ENCODE data around the gene ETV3. TPM values are rescaled to one million over a fixed set of nuclear protein-coding genes. Genes with fewer than 3 reads are reported as not detected.

ETV3 gene
- total and polyA plus RNA-seq, 2 of the 13 experiments (the other 11 are each of a cell fraction or from before 2014, with no cell fraction given): 4.2 to 5.8 TPM

DNA sequence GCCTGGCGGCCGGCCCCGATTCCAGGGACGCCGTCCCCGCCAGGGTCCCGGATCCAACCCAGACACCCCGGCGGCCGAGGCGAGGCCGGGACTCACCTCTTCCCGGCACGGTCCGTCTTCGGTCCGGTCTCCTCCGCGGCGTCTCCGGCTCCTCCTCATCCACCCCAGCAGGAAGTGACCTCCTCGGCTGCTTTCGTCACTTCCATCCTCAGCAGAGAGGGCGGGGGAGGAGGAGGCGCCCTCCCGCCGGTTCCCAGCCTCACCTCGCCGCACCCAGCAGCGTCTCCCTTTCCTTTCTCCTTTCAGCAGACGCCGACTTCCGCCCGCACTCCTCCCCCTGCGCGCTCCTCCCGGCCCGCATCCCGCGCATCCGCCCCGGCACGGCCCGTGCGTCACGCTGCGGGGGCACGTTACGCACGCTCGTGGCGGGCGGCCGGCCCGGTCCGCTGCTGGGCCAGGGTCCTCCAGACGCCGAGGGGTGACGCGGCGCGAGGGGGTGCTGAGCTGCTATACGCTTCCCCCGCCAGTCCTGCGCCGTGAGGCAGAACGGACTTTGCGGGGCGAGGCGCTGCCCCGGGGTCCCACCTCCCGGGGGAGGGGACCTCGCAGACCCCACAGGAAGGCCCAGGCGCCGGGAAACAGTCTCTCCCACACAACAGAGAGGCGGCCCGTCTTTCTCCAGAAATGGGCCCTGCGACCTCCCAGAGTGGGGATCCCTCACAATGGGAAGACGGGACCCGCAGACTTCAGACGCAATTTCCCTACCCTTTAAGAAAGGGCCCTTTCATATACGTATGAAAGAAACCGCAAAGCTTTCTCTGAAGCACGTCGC, at the start of gene ETV3 (continued):
- TF ChIP-seq ZFAT (CRISPR knock-in tag; conservative IDR thresholded peaks at IDR 0.05) (no peak), PLRG1 (conservative IDR thresholded peaks at IDR 0.05) (no peak), NAIF1 (CRISPR knock-in tag; IDR thresholded peaks at IDR 0.05; ENCODE audit: borderline replicate concordance) (no peak), ZNF614 (CRISPR knock-in tag; IDR thresholded peaks at IDR 0.05; ENCODE audit: borderline replicate concordance) (no peak; the same call in 1 of the 2 replicates), CEBPG (CRISPR knock-in tag; IDR thresholded peaks at IDR 0.05) (no peak), NFRKB (IDR thresholded peaks at IDR 0.05) (no peak), NR2F2 (IDR thresholded peaks at IDR 0.05; ENCODE audit: borderline replicate concordance, low read depth) (peak; percentile 4; the same call in 1 of the 2 replicates), ZNF296 (CRISPR knock-in tag; conservative IDR thresholded peaks at IDR 0.05) (0 out of 2 replicates have a peak, but pooled peaks have one; percentile 41), FOSL1 (CRISPR knock-in tag; IDR thresholded peaks at IDR 0.05; ENCODE audit: borderline replicate concordance) (no peak), RELA (CRISPR knock-in tag; IDR thresholded peaks at IDR 0.05) (no peak), ZNF546 (CRISPR knock-in tag; conservative IDR thresholded peaks at IDR 0.05) (peak; percentile 96), TOE1 (CRISPR knock-in tag; IDR thresholded peaks at IDR 0.05) (no peak), SALL1 (CRISPR knock-in tag; IDR thresholded peaks at IDR 0.05) (peak; percentile 81), NFIB (CRISPR knock-in tag; IDR thresholded peaks at IDR 0.05; ENCODE audit: borderline replicate concordance) (no peak), ZBTB8A (CRISPR knock-in tag; IDR thresholded peaks at IDR 0.05; ENCODE audit: borderline replicate concordance, low read depth) (no peak)
- TF ChIP-seq, protein P1, sequence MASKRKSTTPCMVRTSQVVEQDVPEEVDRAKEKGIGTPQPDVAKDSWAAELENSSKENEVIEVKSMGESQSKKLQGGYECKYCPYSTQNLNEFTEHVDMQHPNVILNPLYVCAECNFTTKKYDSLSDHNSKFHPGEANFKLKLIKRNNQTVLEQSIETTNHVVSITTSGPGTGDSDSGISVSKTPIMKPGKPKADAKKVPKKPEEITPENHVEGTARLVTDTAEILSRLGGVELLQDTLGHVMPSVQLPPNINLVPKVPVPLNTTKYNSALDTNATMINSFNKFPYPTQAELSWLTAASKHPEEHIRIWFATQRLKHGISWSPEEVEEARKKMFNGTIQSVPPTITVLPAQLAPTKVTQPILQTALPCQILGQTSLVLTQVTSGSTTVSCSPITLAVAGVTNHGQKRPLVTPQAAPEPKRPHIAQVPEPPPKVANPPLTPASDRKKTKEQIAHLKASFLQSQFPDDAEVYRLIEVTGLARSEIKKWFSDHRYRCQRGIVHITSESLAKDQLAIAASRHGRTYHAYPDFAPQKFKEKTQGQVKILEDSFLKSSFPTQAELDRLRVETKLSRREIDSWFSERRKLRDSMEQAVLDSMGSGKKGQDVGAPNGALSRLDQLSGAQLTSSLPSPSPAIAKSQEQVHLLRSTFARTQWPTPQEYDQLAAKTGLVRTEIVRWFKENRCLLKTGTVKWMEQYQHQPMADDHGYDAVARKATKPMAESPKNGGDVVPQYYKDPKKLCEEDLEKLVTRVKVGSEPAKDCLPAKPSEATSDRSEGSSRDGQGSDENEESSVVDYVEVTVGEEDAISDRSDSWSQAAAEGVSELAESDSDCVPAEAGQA (IDR thresholded peaks at IDR 0.05; ENCODE audit: low read depth): no peak
- TF ChIP-seq, protein P1 (CRISPR knock-in tag; IDR thresholded peaks at IDR 0.05; ENCODE audit: borderline replicate concordance): no peak
- TF ChIP-seq, protein P2, sequence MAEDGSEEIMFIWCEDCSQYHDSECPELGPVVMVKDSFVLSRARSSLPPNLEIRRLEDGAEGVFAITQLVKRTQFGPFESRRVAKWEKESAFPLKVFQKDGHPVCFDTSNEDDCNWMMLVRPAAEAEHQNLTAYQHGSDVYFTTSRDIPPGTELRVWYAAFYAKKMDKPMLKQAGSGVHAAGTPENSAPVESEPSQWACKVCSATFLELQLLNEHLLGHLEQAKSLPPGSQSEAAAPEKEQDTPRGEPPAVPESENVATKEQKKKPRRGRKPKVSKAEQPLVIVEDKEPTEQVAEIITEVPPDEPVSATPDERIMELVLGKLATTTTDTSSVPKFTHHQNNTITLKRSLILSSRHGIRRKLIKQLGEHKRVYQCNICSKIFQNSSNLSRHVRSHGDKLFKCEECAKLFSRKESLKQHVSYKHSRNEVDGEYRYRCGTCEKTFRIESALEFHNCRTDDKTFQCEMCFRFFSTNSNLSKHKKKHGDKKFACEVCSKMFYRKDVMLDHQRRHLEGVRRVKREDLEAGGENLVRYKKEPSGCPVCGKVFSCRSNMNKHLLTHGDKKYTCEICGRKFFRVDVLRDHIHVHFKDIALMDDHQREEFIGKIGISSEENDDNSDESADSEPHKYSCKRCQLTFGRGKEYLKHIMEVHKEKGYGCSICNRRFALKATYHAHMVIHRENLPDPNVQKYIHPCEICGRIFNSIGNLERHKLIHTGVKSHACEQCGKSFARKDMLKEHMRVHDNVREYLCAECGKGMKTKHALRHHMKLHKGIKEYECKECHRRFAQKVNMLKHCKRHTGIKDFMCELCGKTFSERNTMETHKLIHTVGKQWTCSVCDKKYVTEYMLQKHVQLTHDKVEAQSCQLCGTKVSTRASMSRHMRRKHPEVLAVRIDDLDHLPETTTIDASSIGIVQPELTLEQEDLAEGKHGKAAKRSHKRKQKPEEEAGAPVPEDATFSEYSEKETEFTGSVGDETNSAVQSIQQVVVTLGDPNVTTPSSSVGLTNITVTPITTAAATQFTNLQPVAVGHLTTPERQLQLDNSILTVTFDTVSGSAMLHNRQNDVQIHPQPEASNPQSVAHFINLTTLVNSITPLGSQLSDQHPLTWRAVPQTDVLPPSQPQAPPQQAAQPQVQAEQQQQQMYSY (CRISPR knock-in tag; IDR thresholded peaks at IDR 0.05): no peak
- TF ChIP-seq, protein P3, sequence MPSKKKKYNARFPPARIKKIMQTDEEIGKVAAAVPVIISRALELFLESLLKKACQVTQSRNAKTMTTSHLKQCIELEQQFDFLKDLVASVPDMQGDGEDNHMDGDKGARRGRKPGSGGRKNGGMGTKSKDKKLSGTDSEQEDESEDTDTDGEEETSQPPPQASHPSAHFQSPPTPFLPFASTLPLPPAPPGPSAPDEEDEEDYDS (CRISPR knock-in tag; IDR thresholded peaks at IDR 0.05): peak; percentile 16; the same call in 1 of the 2 replicates
